HG03066 (cell line): ENCODE results near the gene AK9.

Experiments used
- ATAC-seq: cut with Tn5 transposase; IDR thresholded peaks from one replicate; pipeline ENCODE4 v1.9.1; 2021; ENCODE audit warnings: low read depth; ENCODE audit not compliant: unreplicated experiment

AK9 gene

DNA sequence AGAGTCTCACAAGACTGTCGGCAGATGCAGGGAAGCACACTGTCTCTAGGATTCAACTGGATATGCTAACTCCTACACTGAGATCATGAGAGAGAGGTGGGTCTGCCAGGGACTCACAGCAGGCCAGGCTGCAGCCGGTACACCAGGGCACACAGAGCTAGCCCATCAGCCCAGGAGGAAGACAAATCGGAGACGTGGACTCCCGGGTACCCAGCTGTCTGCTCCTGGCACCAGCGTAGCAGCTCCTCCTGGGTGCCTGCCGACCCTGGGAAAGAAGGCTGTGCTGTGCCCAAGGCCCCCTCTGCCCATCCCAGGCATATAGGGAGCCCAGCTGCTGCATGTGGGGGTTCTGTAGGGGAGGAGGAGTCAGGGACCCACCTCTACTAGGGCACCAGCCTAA lies 242.4 kb downstream of the AK9 start:
- no peak for ATAC-seq

DNA sequence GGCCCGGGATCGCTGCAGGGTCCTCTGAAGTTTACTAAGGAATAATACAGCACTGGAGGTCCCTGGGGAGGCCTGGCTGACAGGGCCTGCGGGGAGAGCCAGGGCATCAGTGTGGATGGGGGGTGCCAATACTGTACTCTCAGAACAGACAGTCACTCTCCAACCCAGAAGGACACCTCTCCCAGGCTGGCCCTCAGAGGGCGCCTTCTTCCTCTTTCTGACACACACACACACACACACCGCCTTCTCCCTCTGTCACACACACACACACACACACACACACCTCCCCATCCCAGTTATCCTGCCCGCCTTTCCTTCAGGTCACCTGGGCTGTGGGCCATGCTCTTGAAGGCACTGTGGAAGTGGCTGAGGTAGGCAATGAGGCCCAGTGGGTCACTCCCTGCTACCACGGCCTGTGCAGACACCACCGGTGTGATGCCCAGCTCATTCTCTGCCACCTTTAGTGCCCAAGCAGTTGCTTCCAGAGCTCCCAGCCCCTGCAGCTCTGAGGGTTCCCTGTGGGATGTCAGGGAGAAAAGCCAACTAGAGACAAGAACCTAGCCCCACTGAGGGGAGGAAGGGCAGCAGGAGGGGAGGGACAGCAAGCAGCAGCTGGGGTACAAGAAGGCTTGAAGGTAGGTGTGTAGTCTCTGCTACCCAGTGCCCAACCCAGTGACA lies 243.0 kb downstream of the AK9 start:
- no peak for ATAC-seq

DNA sequence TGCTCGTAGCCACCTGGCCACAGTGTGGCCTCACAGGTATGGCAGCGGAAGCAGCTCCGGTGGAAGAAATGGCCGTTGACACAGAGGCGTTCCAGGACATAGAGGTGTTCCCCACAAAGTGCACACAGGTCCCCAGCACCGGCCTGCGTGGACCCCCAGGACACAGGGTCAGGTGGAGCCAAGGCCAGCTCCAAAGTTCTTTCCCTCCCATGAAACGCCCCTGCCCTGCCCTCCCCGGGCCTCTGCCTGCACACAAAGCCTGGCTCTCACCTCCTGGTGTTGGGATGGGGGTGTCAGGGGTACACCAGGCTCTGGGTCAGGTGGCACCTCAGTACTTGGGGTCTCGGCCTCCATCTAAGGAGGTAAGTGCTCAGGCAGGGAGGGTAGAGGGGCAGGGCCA lies 243.9 kb downstream of the AK9 start:
- no peak for ATAC-seq

DNA sequence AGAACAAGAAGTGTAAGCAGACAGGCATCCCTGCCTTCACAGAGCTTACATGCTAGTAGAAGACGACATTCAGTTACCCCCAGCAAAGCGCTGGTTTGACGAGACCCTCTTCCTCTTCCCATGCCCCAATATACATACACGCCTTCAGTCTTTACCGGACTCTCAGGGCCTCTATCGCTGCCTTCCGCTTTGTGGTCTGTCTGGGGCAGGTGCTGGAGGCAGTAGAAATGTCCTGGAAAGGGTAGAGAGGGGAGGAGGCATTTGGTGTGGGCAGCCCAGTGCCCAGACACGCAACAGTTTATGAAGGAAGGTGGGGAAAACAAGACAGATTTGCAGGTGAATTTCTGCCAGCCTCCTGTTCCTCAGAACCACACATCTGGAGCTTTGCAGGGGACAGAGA lies 244.5 kb downstream of the AK9 start:
- ATAC-seq: no peak

DNA sequence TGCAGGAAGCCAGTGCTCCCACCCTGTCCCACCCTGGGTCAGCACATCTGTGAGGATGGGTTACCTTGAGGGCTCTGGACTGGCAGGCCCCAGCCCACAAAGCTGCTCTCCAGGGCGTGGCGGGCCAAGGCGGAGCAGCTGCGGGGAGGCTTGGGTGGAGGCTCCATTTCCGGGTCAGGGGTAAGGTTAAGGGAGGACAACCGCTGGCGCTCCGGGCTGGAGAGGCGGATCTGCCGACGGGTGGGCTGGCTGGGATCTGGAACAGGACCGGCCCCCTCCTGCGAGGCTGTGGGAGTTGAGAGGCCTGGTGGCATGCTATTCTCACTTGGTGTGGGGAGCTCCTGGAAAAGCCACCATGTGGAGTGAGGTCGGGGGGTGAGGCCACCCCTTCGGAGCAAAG lies 244.9 kb downstream of the AK9 start:
- ATAC-seq: no peak

DNA sequence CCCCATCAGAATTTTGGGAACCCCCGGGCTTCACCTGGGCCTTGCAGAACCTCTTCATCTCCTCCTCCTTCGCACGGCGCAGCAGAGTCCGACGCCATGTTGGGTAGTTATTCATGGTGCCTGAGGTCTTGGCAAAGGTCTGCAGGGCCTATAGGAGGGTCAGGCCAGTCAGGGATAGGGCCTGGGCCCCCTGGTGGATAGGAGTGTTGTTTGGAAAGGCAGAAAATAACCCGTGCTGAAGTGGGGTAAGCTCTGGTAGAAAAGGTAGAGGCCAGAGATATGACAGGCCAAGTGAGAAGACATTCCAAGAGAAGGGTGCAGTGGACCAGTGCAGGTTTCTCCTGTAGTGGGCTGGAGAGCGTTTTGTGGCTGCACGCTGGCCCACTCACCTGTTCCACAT lies 245.6 kb downstream of the AK9 start:
- no peak for ATAC-seq

DNA sequence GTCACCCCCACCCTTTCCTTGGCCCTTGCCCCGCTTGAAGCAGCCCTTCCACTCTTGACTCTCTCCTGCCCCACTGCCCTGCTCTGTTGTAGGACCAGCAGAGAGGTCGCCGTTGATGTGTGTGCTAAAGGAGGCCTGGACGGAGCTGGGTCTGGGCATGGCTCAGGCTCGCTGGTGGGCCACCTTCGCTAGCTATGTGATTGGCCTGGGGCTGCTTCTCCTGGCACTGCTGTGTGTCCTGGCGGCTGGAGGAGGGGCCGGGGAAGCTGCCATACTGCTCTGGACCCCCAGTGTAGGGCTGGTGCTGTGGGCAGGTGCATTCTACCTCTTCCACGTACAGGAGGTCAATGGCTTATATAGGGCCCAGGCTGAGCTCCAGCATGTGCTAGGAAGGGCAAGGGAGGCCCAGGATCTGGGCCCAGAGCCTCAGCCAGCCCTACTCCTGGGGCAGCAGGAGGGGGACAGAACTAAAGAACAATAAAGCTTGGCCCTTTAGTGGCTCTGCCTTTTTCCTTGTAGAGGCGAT lies 247.5 kb downstream of the AK9 start:
- ATAC-seq: no peak
